Duodenal mucosa (tissue), 2 donors: Measurements from ENCODE around the gene CRKL.

Experiments used
- H3K27ac ChIP-seq: one replicate; pipeline ENCODE4 v1.7.0; 2013; ENCODE audit warnings: low read depth, low read length
- H3K27me3 ChIP-seq, 2 donors: one replicate each; pipeline ENCODE4 v1.7.0; 2013; ENCODE audit warnings: low read length in 2 of 2, control low read depth in 1 of 2; ENCODE audit not compliant: insufficient read depth in 2 of 2, control insufficient read depth in 1 of 2
- H3K36me3 ChIP-seq, 2 donors: one replicate each; pipeline ENCODE4 v1.7.0; 2013; ENCODE audit warnings: low read length in 2 of 2, control low read depth in 1 of 2; ENCODE audit not compliant: insufficient read depth in 2 of 2, control insufficient read depth in 1 of 2
- H3K4me1 ChIP-seq, 2 donors: one replicate each; pipeline ENCODE4 v1.7.0; 2013; ENCODE audit warnings: low read length in 2 of 2, control low read depth in 1 of 2; ENCODE audit not compliant: insufficient read depth in 2 of 2, control insufficient read depth in 1 of 2
- H3K4me3 ChIP-seq, 2 donors: one replicate each; pipeline ENCODE4 v1.7.0; 2013; ENCODE audit warnings: low read length in 2 of 2, low read depth in 1 of 2
- H3K9ac ChIP-seq, 2 donors: one replicate each; pipeline ENCODE4 v1.7.0; 2013; ENCODE audit warnings: low read length in 2 of 2, low read depth in 1 of 2
- H3K9me3 ChIP-seq, 2 donors: one replicate each; pipeline ENCODE4 v1.7.0; 2013; ENCODE audit warnings: low read length in 2 of 2, control low read depth in 1 of 2; ENCODE audit not compliant: control insufficient read depth in 1 of 2

The CRKL gene

GRCh38 chr22:20916916-20917810, at the start of gene CRKL:
Gene CRKL, plus strand, starts transcription at chr22:20917407. Its CDS starts 528 bp downstream, at chr22:20917935.
- Histone ChIP-seq H3K4me1 (peaks cover 12 to 13% of the 10 kb centered on the region in 2 donors), H3K4me3 (peak within 1 kb of the TSS; percentile 96 to 97), H3K36me3 (no peaks in the 10 kb centered on the region)

GRCh38 chr22:20868025-20868962, 48.9 kb upstream of the CRKL start:
- Histone ChIP-seq H3K4me3 (no peak overlapping the region), H3K27me3 (no peaks in the 10 kb centered on the region), H3K9ac (peak overlapping the region in 1 of 2 donors; percentile 33), H3K9me3 (no peaks in the 10 kb centered on the region), H3K27ac (no peak overlapping the region), H3K36me3 (peaks cover 10 to 34% of the 10 kb centered on the region in 2 donors), H3K4me1 (peaks cover 22 to 27% of the 10 kb centered on the region in 2 donors)

More at GRCh38 chr22:20916916-20917810, at the start of gene CRKL:
- H3K27me3 ChIP-seq, result no peaks in the 10 kb centered on the region
- H3K9ac ChIP-seq, result peak within 1 kb of the TSS; percentile 94 to 98
- peak within 1 kb of the TSS; percentile 93 for H3K27ac ChIP-seq
- no peaks in the 10 kb centered on the region for H3K9me3 ChIP-seq

GRCh38 chr22:20869234-20869633, 48.0 kb upstream of the CRKL start:
- Histone ChIP-seq H3K36me3 (peaks cover 10 to 34% of the 10 kb centered on the region in 2 donors), H3K9me3 (no peaks in the 10 kb centered on the region), H3K27me3 (no peaks in the 10 kb centered on the region), H3K4me1 (peaks cover 21 to 27% of the 10 kb centered on the region in 2 donors), H3K27ac (no peak overlapping the region), H3K4me3 (no peak overlapping the region), H3K9ac (no peak overlapping the region)

GRCh38 chr22:20873214-20873613, 44.0 kb upstream of the CRKL start:
- H3K9me3 ChIP-seq, result no peaks in the 10 kb centered on the region
- no peak overlapping the region for H3K9ac ChIP-seq
- no peaks in the 10 kb centered on the region for H3K4me1 ChIP-seq
- H3K27me3 ChIP-seq, result no peaks in the 10 kb centered on the region
- H3K36me3 ChIP-seq, result peaks cover 15 to 34% of the 10 kb centered on the region in 2 donors
- H3K27ac ChIP-seq, result no peak overlapping the region
- H3K4me3 ChIP-seq, result no peak overlapping the region

GRCh38 chr22:20875296-20875695, 41.9 kb upstream of the CRKL start:
- H3K9me3 ChIP-seq, result no peaks in the 10 kb centered on the region
- no peak overlapping the region for H3K27ac ChIP-seq
- H3K4me3 ChIP-seq, result no peak overlapping the region
- peaks cover 11 to 30% of the 10 kb centered on the region in 2 donors for H3K36me3 ChIP-seq
- H3K4me1 ChIP-seq, result no peaks in the 10 kb centered on the region
- no peak overlapping the region for H3K9ac ChIP-seq
- no peaks in the 10 kb centered on the region for H3K27me3 ChIP-seq

- Histone ChIP-seq H3K36me3 (peaks cover 15 to 43% of the 10 kb centered on the region in 2 donors), H3K4me3 (no peak overlapping the region), H3K4me1 (no peaks in the 10 kb centered on the region), H3K27ac (no peak overlapping the region), H3K9me3 (no peaks in the 10 kb centered on the region), H3K27me3 (no peaks in the 10 kb centered on the region), H3K9ac (no peak overlapping the region)
Observed at GRCh38 chr22:20877715-20878114, 39.5 kb upstream of the CRKL start.

GRCh38 chr22:20881231-20881630, 36.0 kb upstream of the CRKL start:
- H3K4me3 ChIP-seq, result no peak overlapping the region
- H3K4me1 ChIP-seq, result peaks cover 7 to 23% of the 10 kb centered on the region in 2 donors
- peaks cover 17 to 34% of the 10 kb centered on the region in 2 donors for H3K36me3 ChIP-seq
- no peaks in the 10 kb centered on the region for H3K27me3 ChIP-seq
- H3K27ac ChIP-seq, result no peak overlapping the region
- no peaks in the 10 kb centered on the region for H3K9me3 ChIP-seq
- H3K9ac ChIP-seq, result no peak overlapping the region

- no peak overlapping the region for H3K4me3 ChIP-seq
- no peaks in the 10 kb centered on the region for H3K9me3 ChIP-seq
- peaks cover 17 to 35% of the 10 kb centered on the region in 2 donors for H3K36me3 ChIP-seq
- peaks cover 7 to 23% of the 10 kb centered on the region in 2 donors for H3K4me1 ChIP-seq
- no peak overlapping the region for H3K27ac ChIP-seq
- no peaks in the 10 kb centered on the region for H3K27me3 ChIP-seq
- H3K9ac ChIP-seq, result no peak overlapping the region
Observed at GRCh38 chr22:20881869-20882815, 35.1 kb upstream of the CRKL start.

GRCh38 chr22:20882855-20883254, 34.4 kb upstream of the CRKL start:
- H3K27ac ChIP-seq, result no peak overlapping the region
- peaks cover 22 to 42% of the 10 kb centered on the region in 2 donors for H3K36me3 ChIP-seq
- no peaks in the 10 kb centered on the region for H3K9me3 ChIP-seq

More at GRCh38 chr22:20882855-20883254, 34.4 kb upstream of the CRKL start:
- no peak overlapping the region for H3K4me3 ChIP-seq
- no peak overlapping the region for H3K9ac ChIP-seq
- H3K4me1 ChIP-seq, result peaks cover 7 to 23% of the 10 kb centered on the region in 2 donors
- H3K27me3 ChIP-seq, result no peaks in the 10 kb centered on the region
